Measurements from ENCODE around the gene C22orf31. TPM values are rescaled to one million over a fixed set of nuclear protein-coding genes. Genes with fewer than 3 reads are reported as not detected.
A peak's percentile ranks its signal among the peaks of the same experiment; 100 is the strongest.

Gene C22orf31
- total RNA-seq, 1 experiment from 2014 or later = not detected

DNA sequence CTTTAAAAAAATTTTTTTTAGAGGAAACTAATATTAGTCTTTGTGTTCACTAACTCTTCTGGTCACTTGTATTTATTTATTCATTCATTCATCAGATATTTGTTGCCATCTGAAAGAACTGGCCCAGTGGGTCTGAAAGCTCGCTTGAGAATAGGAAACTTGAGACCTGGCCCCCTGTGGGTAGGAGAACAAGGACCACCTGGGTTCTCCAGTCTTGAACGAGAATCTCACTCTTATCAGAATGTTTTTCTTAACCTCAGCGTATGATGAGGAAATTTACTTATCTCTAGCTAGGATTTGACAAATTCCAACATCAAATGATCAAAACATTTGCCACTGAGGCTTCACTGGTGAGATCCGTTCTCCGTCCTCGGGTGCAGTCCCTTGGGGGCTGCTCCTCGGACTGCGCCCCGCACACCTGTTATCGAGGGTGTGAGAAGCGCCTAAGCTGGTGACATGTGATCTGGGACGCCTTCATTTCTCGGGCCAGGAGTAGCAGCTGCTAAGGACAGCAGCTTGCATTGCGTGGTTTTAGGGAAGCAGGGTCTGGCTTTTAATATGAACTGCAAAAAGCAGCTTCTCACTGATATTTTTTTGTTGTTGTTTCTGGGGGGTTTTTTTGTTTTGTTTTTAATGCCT is 6.3 kb downstream of the C22orf31 start:
- no peak for DNase-seq (ENCODE audit: low spot score)

DNA sequence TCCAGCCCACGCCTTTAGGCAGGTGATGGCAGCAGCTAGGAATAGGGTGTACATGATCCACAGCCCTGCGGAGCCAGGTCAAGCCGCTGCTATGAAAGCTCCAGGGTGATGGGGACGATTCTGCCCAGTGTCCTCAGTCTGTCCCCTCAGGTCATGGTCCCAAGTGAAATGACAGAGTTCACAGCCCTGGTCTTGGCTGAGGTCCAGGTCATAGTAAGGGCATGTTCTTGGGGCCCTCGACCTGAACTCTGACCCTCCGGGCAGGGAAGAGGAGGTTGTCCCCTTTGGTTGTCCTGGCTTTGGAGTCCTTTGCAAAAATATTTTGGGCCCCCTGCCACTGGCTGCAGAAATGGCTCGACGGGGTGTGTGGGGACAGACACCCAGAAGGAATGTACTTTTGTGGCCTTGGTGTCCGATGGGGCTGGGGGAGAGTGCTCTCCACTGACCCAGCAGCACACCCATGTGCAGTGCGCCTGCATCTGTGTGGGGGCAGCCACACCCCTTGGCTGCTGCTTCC is 7.3 kb downstream of the C22orf31 start:
- no peak for DNase-seq (ENCODE audit: low spot score)

DNA sequence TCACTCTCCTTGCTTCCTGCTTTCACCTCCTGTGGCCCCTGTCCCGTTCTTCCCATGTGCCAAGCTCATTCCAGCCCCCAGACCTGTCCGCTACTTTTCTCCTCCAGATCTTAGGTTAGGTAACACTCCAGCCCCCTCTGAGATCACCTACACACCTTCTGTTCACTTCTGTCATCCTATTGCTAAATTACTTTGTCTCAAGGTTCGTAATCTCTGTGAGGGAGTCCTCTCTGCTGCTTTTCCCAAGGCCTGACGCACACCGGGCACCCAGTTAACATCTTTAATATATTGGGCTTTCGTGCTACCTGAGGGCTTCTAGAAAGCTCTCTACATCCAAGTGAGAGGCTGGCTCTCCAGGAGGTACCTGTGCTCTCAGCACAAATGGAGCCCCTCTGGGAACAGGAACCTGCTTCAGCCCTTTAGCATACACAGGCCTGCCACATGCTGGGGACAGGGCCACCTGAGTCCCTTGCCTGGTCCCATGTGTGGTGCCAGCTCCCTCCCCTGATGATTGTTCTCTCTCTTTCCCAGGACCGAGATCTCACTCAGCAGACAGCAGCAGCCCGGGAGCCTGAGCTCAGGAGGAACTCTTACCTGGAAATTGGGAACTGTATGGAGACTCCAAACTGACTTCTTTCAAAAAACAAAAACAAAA is 8.5 kb downstream of the C22orf31 start:
- no peak for DNase-seq (ENCODE audit: low spot score)

DNA sequence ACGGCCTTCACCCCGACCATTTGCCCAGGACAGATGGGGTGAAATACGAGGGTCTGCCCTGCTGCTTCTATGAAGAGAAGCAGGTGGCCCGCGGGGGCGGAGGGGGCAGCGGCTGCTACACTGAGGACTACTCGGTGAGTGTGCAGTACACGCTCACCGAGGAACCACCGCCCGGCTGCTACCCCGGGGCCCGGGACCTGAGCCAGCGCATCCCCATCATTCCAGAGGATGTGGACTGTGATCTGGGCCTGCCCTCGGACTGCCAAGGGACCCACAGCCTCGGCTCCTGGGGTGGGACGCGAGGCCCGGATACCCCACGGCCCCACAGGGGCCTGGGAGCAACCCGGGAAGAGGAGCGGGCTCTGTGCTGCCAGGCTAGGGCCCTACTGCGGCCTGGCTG is 11.2 kb downstream of the C22orf31 start:
- no peak for DNase-seq (ENCODE audit: low spot score)

DNA sequence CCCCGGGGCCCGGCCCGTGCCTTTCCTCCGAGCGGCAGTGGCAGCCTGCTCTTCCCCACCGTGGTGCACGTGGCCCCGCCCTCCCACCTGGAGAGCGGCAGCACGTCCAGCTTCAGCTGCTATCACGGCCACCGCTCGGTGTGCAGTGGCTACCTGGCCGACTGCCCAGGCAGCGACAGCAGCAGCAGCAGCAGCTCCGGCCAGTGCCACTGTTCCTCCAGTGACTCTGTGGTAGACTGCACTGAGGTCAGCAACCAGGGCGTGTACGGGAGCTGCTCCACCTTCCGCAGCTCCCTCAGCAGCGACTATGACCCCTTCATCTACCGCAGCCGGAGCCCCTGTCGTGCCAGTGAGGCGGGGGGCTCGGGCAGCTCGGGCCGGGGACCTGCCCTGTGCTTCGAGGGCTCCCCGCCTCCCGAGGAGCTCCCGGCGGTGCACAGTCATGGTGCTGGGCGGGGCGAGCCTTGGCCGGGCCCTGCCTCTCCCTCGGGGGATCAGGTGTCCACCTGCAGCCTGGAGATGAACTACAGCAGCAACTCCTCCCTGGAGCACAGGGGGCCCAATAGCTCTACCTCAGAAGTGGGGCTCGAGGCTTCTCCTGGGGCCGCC is 11.9 kb downstream of the C22orf31 start:
- no peak for DNase-seq (ENCODE audit: low spot score)

DNA sequence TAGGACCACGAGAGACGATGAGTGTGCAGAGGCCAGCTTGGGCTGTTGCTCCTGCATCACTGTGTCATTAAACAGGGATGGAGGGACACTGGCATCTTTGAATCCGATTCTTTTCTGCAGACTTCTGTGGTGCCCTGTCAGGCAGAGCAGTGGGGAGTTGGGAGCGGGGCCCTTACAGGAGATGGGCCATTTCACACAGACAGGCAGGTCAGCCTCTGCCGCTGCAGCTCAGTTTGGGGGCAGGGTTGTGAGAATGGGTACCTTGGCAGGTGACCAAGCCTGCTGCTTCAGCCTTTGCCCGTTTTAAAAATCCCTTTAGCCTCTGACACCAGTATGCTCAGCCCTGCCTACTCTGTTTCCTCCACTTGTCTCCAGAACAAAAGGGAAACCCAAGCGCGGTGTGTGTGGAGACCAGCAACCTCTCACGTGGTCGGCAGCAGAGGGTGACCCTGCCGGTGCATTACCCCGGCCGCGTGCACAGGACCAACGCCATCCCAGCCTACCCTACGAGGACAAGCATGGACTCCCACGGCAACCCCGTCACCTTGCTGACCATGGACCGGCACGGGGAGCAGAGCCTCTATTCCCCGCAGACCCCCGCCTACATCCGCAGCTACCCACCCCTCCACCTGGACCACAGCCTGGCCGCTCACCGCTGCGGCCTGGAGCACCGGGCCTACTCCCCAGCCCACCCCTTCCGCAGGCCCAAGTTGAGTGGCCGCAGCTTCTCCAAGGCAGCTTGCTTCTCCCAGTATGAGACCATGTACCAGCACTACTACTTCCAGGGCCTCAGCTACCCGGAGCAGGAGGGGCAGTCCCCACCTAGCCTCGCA is 12.6 kb downstream of the C22orf31 start:
- no peak for DNase-seq (ENCODE audit: low spot score)

DNA sequence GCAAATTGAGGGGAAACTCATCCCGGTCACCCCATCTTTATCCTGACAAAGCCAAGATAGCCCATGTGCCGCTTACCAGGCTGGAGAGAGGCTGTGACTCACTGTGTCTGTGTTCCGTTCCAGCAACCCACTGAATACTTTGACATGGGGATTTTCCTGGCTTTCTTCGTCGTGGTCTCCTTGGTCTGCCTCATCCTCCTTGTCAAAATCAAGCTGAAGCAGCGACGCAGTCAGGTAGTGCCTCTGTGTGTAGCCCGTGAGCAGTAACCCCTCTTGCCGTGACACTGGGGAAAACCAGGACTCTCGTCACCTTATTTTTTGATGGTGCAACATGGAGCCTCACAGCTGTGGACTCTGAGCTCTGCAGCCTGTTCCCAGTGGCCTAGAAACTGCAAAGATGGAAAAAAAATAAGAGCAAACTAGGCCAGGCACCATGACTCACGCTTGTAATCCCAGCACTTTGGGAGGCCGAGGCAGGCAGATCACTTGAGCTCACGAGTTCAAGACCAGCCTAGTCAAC is 16.9 kb downstream of the C22orf31 start:
- DNase-seq (ENCODE audit: low spot score) = no peak

DNA sequence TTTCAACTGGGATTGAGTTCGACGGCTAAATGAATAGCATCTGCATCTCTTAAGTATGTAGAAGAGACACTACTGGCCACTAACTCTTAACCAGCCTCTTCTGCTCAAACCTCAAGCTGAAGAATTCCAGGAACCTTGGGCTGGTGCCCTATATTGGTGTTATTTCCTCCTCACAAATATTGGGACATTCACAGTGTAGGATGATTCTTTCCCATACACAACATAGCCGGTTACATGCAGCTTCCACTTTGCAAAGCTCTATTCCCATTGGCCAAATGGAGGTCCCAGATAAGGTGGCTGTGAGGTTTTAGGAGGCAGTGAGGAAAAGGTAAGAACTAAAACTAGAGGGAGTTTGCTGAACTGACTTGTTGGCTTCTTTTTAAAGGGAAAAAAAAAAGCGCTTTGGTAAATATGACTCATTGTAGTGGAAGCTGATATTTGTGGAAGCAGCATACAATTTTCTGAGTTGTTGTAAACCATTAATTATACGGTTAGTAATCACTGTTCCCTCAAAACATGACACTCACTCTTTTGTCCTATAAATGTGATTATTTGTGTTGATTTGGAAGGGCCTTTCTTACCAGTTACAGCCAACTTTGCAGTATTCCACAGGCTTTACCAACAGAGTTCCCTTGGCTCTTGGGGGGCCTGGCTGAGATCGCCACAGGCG is 17.6 kb downstream of the C22orf31 start:
- no peak for DNase-seq (ENCODE audit: low spot score)

DNA sequence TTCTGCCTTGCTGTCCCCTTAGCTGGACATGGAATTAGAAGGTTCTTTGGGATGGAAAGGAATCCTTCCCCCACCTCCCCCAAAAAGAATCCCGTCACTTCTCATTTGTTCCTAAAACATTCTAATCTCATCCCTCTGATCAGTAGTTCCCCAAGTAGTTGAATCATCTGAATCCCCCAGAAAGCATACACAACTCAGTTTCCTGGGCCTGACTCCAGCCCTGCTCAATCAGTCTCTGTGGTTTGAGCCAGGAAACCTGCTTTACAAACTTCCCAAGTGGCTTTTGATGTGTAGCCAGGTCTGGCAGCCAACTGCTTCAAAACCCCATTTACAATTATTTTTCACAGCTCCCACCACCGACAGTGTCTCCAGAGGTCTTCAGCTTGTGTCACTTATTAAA is 20.2 kb downstream of the C22orf31 start:
- no peak for DNase-seq (ENCODE audit: low spot score)

DNA sequence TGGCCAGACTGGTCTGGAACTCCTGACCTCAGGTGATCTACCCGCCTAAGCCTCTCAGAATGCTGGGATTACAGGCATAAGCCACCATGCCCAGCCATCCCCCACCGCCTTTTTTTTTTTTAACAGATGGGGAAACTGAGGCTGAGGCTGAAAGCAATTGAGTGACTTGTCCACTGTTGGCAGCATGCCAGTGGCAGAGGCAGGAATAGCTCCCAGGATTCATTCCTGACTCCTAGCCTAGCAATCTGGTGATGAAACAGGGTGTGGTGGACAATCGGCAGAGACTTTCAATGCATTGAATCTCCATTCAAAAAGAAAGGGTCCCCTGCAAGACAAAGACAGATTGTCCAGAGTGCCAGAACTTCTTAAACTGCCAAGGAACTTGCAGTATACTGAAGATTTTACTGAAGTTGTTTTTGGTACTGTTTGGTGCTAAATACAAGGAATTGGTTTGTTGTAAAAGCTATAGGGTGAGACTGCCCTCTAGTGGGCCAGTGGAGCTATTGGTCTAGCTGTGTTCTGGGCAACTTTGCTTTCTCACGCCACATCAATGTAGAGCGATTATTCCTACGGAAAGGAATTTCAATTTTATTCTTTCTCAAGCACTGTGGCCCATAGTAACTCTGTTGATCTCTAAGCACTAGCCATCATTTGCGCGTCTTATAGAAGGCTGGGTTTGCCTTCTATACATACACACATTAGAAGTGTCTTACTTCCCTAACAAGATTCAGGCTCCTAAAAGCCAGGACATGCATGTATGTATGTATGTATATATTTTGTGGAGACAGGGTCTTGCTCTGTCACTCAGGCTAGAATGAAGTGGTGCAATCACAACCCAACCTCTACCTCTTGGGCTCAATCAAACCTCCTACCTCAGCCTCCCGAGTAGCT is 21.0 kb downstream of the C22orf31 start:
- DNase-seq (ENCODE audit: low spot score) = peak; percentile 95

DNA sequence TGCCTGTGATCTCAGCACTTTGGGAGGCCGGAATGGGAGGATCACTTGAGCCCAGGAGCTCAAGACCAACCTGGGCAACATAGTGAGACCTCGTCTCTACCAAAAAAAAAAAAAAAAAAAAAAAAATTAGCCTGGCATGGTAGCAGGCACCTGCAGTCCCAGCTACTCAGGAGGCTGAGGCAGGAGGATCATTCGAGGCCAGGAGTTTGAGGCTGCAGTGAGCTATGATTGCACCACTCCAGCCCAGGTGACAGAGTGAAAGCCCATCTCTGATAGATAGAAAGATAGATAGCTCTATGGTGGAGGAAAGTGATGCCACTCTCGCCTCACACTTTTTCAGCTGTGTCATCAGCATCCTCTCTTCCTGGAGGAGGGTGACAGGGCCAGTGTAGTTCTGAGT is 21.9 kb downstream of the C22orf31 start:
- peak; percentile 9 for DNase-seq (ENCODE audit: low spot score)

DNA sequence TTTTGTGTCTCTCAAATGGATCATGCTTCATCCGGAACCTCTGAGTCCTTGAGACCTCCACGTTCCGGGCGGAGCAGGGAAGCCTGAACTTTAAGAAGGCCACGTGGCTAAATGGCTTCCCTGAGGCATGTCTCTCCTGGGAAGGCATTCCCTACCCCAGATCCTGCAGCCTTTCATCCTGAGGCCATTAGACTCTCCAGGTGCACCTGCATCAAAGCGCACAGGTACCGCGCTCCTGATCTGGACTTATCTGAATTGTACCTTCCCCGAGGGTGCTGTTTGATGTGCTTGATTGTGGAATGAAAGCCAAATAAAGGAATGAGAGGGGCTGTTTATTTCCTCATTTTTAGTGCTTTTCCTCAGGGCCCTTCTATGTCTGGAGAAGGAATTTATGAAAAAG is 22.5 kb downstream of the C22orf31 start:
- peak; percentile 42 for DNase-seq (ENCODE audit: low spot score)

DNA sequence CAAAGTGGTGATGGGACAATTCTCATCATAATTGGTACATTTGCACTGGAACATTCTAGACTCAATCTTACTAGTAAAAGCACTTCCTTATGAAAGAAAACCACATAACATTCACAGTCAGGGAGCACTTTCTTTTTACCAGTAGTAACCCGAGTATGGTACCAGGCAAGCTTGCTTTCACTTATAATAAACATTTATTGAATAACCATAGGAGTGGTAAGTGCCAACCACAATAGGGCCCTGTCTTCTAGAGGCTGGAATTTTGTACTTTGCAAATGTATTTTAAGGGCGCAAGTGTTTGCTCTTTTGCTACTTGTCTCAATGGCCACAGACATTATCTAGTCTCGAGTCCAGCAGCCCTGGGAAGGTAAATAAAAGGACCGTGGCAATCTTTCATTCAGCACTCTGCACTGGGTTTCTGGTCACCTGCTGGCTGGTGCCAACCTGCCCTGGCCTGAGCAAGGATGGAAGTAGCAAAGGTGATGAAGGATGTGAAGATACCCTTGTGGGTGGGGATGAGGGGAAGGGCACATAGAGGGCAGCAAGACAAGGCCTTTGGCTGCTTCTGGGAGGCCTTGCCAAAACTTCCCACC is 24.2 kb downstream of the C22orf31 start:
- peak; percentile 15 for DNase-seq (ENCODE audit: low spot score)

DNA sequence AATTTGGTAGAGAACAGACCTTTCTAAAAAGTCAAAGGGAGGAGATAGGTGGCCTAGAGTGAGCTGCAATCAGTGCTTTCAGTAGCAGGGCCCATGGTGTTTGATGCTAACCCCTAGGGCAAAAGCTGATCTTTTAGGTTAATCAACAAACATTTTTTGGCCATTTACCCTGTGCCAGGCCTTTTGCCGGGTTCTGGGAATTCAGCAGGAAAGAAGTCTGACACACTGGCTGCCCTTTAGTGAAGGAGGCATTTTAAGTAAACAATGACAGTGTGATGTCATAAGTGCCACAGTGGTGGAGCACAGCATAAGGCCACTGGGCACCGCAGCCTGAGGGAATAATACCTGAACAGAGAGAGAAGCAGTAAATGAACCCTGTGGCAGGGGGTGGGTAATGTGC is 29.0 kb downstream of the C22orf31 start:
- peak; percentile 57 for DNase-seq (ENCODE audit: low spot score)

DNA sequence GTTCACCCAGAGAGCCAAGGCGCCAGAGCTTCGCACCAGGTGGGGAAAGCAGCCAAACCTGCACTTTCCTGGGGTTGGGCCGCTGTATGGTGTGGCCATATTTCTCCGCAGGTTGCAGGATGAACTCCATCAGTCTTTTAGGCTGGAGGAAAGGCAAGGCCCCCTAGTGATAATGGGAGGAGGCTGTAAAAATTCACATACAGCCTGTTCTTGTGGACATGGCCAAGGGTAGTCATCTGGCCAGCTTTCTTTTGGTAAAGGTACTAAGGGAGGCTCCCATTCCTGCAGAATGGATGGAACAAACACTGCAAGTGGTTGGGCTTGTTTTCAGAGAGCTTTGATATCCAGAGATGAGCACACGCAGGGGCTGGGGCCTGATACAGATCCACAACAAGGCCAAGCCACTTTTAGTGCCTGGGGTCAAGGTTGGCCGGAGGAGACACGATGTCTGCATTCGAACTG is 29.6 kb downstream of the C22orf31 start:
- DNase-seq (ENCODE audit: low spot score) = no peak

DNA sequence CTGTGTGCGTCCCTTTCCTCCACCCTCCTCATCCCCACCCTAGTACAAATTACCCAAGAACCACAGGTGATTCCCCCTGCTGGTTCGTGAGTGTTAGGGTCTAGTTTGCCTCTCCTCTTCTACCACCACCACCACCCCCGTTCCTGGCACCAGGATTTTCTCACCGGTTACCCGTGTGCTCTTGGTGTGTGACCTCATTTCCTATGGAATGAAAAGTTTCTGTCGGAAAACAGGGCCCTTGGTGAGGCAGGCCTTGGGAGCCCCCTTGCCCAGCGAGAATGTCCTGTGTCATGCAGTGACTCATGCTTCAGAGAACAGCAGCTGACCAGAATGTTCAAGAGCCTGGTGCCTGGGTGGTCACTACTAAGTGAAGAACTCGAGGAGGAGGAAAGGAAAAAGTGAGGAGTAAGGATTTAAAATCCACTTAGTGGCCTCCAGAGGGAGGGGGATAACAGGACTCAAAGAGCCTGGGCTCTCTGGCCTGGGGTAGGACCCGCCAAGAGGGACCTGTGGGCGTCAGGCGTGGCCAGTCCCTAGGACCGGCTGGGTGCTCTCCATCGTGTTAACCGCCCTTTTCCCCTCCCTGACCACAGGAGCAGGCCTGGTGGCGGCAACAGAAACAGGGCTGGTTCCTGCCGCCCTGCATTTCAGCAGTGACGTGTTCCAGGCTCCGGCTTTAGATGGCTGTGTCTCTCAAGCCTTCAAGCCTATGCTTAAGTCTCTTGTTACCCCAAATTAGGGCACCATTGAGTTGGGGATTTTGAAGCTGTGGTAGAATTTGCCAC is 30.2 kb downstream of the C22orf31 start:
- DNase-seq (ENCODE audit: low spot score) = peak; percentile 94

DNA sequence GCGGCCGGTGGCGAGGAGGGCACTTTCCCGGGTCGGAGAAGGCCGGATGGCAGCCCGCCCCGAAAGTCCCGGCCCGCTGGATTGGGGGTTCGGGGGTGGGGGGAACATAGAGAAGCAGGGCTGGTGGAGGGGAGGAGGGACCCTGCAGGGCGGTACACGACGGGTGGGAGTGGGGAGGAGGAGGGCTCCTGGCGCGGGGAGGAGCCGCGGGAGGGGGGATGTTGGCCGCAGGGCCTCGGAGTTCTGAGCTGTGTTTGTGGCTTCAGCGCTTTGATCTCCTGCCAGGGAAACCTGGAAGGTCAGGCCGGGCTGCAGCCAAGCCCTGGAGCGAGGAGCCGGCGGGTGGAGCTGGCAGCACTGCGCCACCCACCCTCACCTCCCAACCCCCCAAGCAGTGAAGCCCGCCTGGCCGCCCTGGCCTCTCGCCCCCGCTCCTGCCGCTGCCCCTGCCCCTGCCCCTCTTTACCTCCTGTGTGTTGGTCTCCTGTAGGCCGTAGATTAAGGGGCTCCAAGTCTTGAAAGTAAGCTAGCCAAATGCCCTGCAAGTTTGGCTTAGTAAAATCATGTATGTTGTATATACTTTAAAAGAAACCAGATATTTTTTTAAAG is 30.9 kb downstream of the C22orf31 start:
- peak; percentile 99 for DNase-seq (ENCODE audit: low spot score)

DNA sequence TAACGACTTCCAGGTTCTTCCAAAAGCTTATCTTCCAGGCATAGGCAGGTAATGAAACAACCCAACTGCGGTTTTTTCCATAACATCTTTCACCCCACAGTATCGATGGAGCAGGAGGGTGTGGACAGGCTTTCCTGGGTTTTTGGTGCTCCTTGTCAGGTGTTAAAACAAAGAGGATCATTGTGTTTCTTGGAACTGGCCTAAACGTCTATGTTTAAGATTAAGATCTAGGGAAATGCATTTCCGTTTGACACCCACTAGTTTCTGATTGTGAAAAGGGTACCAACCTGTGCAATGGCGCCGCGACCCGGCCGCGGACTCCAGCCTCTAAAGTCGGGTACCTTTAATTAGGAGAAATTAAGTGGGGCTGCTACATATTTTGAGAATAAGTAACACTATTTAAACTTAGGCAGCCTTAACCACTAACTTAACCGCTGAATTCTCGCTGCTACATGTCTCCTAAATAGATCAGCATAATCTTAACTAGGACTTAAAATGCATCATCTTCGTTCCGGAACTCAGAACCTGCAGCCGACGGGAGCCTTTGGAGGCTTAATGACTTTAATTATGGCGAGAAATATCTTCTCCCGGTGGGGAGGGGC is 31.5 kb downstream of the C22orf31 start:
- DNase-seq (ENCODE audit: low spot score) = peak; percentile 89

Data from HT-29 (cell line).